Muscle of back (tissue), 11 donors: ENCODE results near the gene HBP1. TPM values are rescaled to one million over a fixed set of nuclear protein-coding genes. Genes with fewer than 3 reads are reported as not detected.

Source experiments
- DNase-seq, 3 donors: peaks; one replicate each; pipeline versions ENCODE4 v3.0.0 to v3.0.0-alpha.2; 2013
- polyA plus RNA-seq, 10 donors: library from polyadenylated mRNA; unstranded; fragments of 120-200 nt; gene quantifications; one replicate each; pipeline ENCODE4 v1.2.1, GENCODE V29; 2013; ENCODE audit not compliant: insufficient read length in 10 of 10

HBP1 gene
- polyA plus RNA-seq, 10 donors = 47.2 to 70.5 (median 61.4) TPM

- DNase-seq = no peak
Observed at GRCh38 chr7:107179326-107180164, 10.7 kb downstream of the HBP1 start.

GRCh38 chr7:107180378-107180777 is 11.6 kb downstream of the HBP1 start:
- peak; percentile 45 to 64 (median 55) for DNase-seq

GRCh38 chr7:107181172-107181571 is 12.4 kb downstream of the HBP1 start:
- no peak for DNase-seq

DNA sequence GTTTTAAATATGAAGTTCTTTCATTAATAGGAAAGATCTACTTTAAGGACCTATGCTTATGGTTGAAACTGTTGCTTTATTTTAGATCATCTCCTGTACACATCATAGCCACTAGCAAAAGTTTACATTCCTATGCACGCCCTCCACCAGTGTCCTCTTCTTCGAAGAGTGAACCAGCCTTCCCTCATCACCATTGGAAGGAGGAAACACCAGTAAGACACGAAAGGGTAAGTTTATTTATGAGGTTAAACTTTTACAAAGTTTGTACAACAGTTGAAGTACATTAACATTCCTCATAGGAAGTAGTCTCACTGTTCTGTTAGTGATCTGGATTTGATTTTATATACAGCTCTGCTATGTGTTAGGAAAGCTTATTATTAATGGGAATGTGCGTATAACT is 16.9 kb downstream of the HBP1 start:
- DNase-seq = no peak

DNA sequence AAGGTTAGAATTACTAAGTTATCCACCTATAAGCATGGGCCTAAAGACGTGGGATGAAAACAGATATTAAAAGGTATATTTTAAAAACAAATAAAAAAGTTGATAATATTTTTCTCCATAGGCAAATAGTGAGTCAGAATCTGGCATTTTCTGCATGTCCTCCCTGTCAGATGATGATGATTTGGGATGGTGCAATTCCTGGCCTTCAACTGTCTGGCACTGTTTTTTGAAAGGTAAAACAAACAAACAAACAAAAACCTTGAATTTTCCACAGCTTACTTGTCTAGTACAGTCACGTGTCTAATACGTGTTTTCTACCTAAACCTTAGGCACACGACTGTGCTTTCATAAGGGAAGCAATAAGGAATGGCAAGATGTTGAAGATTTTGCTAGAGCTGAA is 17.4 kb downstream of the HBP1 start:
- DNase-seq = no peak

DNA sequence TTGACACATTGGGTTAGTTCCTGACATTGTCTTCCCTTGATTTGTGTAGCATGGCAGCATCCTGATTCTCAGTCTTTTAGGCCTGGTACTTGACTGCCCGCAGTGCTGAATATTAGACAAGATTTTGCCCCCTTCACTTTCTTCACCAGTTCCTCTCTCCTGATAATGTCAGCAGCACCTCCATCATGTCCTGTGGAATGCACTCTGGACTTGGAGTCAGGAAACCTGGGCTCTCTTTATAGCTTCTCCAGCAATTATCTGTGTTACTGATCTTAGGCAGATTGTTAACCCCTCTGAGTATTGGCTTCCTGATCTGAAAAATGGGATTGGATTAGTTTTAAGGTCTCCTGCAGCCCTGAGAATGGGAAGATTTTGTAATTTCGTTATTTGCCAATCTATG is 19.0 kb downstream of the HBP1 start:
- no peak for DNase-seq

DNA sequence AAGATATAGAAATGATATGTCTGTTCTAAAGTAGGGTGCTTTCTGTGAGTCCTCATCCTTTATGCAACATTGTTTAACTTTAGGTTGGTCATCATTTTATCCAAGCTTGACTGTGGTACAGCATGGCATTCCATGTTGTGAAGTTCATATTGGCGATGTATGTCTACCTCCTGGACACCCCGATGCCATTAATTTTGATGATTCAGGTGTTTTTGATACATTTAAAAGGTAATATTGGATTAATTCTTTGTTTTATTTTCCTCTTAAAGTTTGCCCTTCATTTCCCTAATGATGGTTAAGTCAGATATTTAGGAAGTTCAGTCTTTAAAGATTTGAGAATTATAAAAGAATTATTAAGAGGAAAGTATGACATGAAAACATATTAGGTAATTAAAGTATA is 21.3 kb downstream of the HBP1 start:
- no peak for DNase-seq

- no peak for DNase-seq
Observed at GRCh38 chr7:107194052-107194451, 25.2 kb downstream of the HBP1 start.

- DNase-seq = no peak
Observed at GRCh38 chr7:107196834-107197610, 28.2 kb downstream of the HBP1 start.

DNA sequence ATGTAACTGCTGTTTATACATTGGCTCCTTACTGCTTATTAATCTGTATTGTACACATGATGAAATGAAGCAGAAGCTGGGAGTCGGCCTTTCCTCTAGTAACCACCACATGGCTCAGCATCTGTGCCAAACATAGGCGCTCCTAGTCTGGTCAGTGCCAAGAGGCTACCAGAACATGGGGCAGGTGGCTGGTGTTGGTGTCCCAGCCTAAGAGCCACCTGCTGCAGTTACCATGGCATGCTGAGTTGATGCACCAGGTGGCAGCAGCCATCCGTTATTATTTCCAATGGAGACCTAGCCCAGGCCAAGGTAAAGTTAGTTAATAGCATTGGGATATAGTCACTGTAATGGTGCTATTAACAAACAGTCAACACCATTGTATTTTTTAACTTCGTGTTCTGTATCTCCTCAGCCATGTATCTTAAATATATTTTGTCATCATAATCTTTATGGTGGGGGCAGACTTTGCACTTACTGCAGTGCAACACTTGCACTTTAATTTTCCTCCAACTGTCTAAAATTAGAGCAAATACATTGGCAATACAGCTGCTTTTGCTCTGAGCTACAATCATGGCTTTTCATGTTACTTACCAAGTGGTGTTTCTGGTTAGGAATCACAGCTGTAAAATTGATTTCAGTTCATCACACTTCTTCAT is 33.1 kb downstream of the HBP1 start:
- DNase-seq = peak; percentile 27 to 41 (median 34)

DNA sequence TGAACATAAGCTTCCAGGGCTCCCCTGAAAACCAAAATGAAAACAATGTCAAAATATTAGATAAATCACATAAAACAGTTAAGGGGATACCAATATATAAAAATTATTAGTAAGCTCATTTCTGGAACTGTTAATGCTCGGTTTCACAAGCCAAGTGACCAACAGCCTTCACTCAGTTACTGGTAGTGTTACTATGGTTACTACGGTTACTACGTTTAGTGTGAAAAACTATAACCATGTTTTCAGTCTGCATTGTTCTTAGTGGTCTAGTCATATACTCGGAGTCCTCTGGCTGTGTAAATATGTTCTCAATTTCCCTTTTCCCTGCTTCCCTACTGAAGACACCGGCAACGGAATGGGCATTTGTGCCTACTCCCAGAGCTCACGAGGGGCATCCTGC is 34.8 kb downstream of the HBP1 start:
- DNase-seq = no peak

DNA sequence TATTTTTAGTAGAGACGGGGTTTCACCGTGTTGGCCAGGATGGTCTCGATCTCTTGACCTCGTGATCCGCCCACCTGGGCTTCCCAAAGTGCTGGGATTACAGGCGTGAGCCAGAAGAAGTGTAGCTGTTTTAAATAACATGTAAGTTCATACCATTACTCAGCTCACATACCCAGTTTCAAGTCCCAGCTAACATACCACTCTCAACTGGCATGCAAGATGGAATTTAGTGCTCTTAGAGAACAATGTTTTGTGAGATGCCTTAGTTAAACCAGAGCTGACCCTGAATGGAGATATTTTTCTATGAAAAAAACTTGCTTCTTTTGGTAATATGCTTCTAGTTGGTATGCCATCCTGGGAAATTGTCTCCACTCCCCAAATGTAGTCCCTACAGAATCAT is 37.3 kb downstream of the HBP1 start:
- DNase-seq = no peak

- no peak for DNase-seq
Observed at GRCh38 chr7:107206706-107207105, 37.9 kb downstream of the HBP1 start.

- DNase-seq = no peak
Observed at GRCh38 chr7:107207459-107207858, 38.7 kb downstream of the HBP1 start.

DNA sequence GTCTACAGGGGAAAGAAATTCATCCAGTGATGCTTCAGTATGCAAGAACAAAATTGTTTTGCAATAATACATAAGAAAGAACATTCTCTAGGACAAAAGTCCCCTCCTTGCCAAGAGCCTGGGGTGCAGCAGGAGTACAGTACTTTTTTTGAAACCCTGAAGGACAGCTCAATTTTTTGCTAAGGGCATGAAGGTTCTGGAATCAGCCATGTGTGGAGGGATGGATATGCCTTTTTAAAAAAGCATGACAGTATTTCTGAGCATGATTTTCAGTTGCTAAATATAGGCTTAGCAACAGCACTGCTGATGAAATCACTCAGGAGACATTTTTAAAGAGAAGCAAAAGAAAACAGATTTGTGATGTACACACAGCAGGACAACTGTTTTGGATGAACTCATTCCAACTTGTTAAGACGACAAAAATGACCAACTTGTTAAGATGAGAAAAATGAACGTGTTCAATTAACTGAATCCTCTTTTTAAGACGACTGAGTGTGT is 39.3 kb downstream of the HBP1 start:
- DNase-seq = peak; percentile 7 to 43 (median 17)

GRCh38 chr7:107208563-107208962 is 39.8 kb downstream of the HBP1 start:
- no peak for DNase-seq

DNA sequence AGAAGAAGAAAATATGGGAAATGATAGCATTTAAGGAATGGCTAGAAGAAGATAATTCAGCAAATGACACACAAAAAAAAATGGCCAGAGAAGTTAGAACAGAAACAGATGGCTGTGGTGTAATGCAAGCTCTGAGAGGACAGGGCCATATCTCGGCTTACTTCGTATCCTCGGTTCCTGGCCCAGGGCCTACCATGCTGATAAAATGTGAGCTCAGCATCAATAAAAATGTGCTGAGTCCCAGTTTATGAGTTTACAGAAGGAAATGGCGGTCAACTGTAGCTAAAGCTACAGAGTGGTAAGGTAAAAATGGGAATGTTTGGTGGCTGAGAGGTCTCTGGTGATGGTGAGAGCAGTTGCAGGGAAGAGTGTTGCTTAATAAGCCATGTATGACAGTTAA is 40.8 kb downstream of the HBP1 start:
- DNase-seq = no peak

GRCh38 chr7:107210400-107210799 is 41.6 kb downstream of the HBP1 start:
- DNase-seq = no peak

- DNase-seq = no peak
Observed at GRCh38 chr7:107212725-107213124, 43.9 kb downstream of the HBP1 start.

GRCh38 chr7:107213193-107213788 is 44.5 kb downstream of the HBP1 start:
- DNase-seq = peak in 1 of 3 donors; percentile 40

DNA sequence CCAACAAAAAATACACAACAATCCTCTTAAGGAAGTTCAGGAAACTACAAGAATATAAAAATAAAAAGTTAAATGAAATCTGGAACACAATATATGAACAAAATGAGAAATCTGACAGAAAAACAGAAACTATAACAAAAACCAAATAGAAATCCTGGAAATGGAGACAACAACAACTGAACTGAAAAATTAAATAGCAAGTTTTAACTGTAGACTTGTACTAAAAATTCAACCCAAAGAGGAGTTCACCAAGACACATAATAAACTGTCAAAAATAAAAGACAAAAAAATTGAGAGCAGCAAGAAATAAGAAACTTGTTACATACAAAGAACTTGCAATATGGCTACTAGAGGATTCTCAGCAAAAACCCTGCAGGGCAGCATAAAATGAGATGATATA is 45.1 kb downstream of the HBP1 start:
- DNase-seq = no peak
